Caco-2 (cell line): ENCODE results near the gene ADD2. TPM values are rescaled to one million over a fixed set of nuclear protein-coding genes. Genes with fewer than 3 reads are reported as not detected.

ENCODE experiments used
- BruUV-seq: library from RNA; stranded (reverse); fragments of 400-500 nt; replicated peaks from 2 replicates; lab custom pipeline; 2021; lab: Mats Ljungman, UMichigan
- CTCF ChIA-PET: fragments of 300-600 bp; sonication (Branson Sonifier 250); formaldehyde crosslinking; loops from one replicate; lab custom pipeline; 2022; ENCODE audit warnings: antibody characterized with exemption; lab: Charles Lee
- POLR2A ChIA-PET: fragments of 300-600 bp; sonication (Branson Sonifier 250); formaldehyde crosslinking; loops from one replicate; lab custom pipeline; 2022; ENCODE audit warnings: antibody characterized with exemption; lab: Charles Lee
- DNase-seq, 2 experiments: peaks; one replicate each; pipeline versions ENCODE4 v3.0.0 to v3.0.0-alpha.2; 2020 to 2022
- H3K27me3 ChIP-seq: replicated peaks from 2 replicates; pipeline ENCODE4 v1.6.0; 2011; ENCODE audit warnings: low read length; ENCODE audit not compliant: control insufficient read depth, insufficient read depth
- H3K36me3 ChIP-seq: 2 replicates; pipeline ENCODE4 v1.5.1; 2011; ENCODE audit warnings: low read length; ENCODE audit not compliant: control insufficient read depth, insufficient read depth
- H3K4me1 ChIP-seq: fragments of 250-450 bp; sonication (Bioruptor Pico); 2 replicates; pipeline ENCODE4 v1.5.1; 2020; ENCODE audit warnings: mild to moderate bottlenecking
- H3K4me3 ChIP-seq: 2 replicates; pipeline ENCODE4 v1.5.1; 2011; ENCODE audit warnings: low read depth, mild to moderate bottlenecking, control low read depth, low read length
- H3K9me3 ChIP-seq: fragments of 250-450 bp; sonication (Bioruptor Pico); 2 replicates; pipeline ENCODE4 v1.5.1; 2020; ENCODE audit warnings: mild to moderate bottlenecking, moderate library complexity
- H3K27ac Mint-ChIP-seq: one replicate; pipeline ENCODE4 v1.8.0; 2022; ENCODE audit warnings: mixed read lengths; ENCODE audit not compliant: unreplicated experiment
- H3K27me3 Mint-ChIP-seq: one replicate; pipeline ENCODE4 v1.8.0; 2022; ENCODE audit warnings: mixed read lengths; ENCODE audit not compliant: insufficient read depth, unreplicated experiment
- H3K36me3 Mint-ChIP-seq: one replicate; pipeline ENCODE4 v1.8.0; 2022; ENCODE audit warnings: mild to moderate bottlenecking, mixed read lengths; ENCODE audit not compliant: insufficient read depth, unreplicated experiment
- H3K4me1 Mint-ChIP-seq: one replicate; pipeline ENCODE4 v1.8.0; 2022; ENCODE audit warnings: low read depth, mixed read lengths; ENCODE audit not compliant: unreplicated experiment
- H3K4me3 Mint-ChIP-seq: one replicate; pipeline ENCODE4 v1.8.0; 2022; ENCODE audit warnings: mild to moderate bottlenecking, moderate library complexity, mixed read lengths; ENCODE audit not compliant: unreplicated experiment
- H3K9me3 Mint-ChIP-seq: one replicate; pipeline ENCODE4 v1.8.0; 2022; ENCODE audit warnings: mixed read lengths; ENCODE audit not compliant: unreplicated experiment
- intact Hi-C: fragments of 100-400 bp; cut with micrococcal nuclease; formaldehyde crosslinking; loops from one replicate; pipeline ENCODE4 v1.10.0; 2022; ENCODE audit not compliant: unreplicated experiment
- total RNA-seq: library from RNA; stranded (reverse); gene quantifications from 2 replicates; pipeline ENCODE4 v1.2.3, GENCODE V29; 2022
- TF ChIP-seq, protein P1 (sequence below), 2 experiments: fragments of 200-600 bp in 1 of 2; IDR thresholded peaks; 1 replicate in 1 of 2; 2 replicates in 1 of 2; pipeline versions ENCODE4 v1.5.1 to v1.8.0; 2011 to 2022; ENCODE audit warnings: antibody characterized with exemption in 1 of 2, control low read depth in 1 of 2, inconsistent platforms in 1 of 2, low read depth in 1 of 2, low read length in 1 of 2, mild to moderate bottlenecking in 1 of 2, moderate library complexity in 1 of 2; ENCODE audit not compliant: insufficient read depth in 1 of 2, severe bottlenecking in 1 of 2, unreplicated experiment in 1 of 2

The ADD2 gene
- total RNA-seq, 1 experiment from 2014 or later: not detected

DNA sequence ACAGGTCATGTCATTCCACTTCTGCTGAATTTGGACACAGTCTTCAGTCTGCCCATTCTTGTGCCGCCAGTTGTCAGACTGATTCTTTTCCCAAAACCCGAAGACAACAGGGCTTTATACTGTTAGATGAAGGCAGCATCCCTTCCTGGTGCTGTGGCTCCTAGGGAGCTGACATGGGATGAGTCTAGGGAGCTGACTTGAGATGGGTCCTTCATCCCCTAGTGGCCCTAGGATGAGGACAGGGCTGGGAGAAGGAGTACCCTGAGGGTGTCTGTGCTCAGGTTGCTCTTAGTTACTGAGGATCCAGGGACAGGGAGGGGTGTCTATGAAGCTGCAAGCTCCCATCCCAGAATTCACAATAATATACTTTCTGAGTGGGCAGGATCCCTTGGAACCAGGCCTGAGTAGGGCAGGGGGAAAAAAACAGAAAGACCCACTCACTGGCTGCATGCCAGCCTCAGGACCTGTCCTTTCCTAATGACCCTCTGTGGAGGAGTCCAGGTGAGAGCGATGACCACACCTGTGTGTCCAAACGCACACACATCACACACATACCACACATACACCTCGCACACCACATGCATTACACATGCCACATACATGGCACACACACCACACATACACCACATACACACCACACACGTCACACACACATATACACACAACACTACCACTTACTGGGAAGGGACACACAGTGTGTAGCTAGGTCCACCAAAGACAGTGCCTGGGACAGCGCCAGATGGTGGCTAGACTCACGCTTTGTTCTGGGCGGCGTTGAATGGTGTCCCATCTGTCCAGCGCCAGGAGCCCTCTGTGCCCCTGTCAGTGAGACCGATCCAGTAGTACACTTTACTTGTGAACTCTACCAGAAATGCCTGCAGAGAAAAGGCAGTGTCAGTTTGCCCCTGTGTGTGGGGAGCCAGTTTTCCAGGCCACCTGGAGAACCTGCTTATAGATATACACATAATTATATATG lies 41.3 kb upstream of the ADD2 start:
- POLR2A ChIA-PET: interaction anchor here (0.5 kb wide), 1 partner anchor 305 kb away, joined by 3 read pairs; no protein-coding TSS in a partner anchor
- CTCF ChIA-PET: no interaction called here
- Histone ChIP-seq H3K27me3 (no peaks in the 10 kb centered on the region; the same call in 1 of the 2 replicates), H3K36me3 (no peaks in the 10 kb centered on the region), H3K9me3 (no peaks in the 10 kb centered on the region), H3K4me1 (no peaks in the 10 kb centered on the region), H3K4me3 (no peak overlapping the region)
- TF ChIP-seq, protein P1, sequence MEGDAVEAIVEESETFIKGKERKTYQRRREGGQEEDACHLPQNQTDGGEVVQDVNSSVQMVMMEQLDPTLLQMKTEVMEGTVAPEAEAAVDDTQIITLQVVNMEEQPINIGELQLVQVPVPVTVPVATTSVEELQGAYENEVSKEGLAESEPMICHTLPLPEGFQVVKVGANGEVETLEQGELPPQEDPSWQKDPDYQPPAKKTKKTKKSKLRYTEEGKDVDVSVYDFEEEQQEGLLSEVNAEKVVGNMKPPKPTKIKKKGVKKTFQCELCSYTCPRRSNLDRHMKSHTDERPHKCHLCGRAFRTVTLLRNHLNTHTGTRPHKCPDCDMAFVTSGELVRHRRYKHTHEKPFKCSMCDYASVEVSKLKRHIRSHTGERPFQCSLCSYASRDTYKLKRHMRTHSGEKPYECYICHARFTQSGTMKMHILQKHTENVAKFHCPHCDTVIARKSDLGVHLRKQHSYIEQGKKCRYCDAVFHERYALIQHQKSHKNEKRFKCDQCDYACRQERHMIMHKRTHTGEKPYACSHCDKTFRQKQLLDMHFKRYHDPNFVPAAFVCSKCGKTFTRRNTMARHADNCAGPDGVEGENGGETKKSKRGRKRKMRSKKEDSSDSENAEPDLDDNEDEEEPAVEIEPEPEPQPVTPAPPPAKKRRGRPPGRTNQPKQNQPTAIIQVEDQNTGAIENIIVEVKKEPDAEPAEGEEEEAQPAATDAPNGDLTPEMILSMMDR (IDR thresholded peaks at IDR 0.05; ENCODE audit: insufficient read depth in 1 of 2, low read depth in 1 of 2, low read length in 1 of 2, severe bottlenecking in 1 of 2, unreplicated experiment in 1 of 2): no peak
- intact Hi-C loops: no loop called here
- H3K4me3 Mint-ChIP-seq: no peak overlapping the region
- BruUV-seq: no TSS peak
- H3K4me1 Mint-ChIP-seq: no peaks in the 10 kb centered on the region
- H3K9me3 Mint-ChIP-seq: no peaks in the 10 kb centered on the region
- peaks cover 20% of the 10 kb centered on the region for H3K27me3 Mint-ChIP-seq
- DNase-seq: no peak
- H3K36me3 Mint-ChIP-seq: no peaks in the 10 kb centered on the region
- H3K27ac Mint-ChIP-seq: no peak overlapping the region

DNA sequence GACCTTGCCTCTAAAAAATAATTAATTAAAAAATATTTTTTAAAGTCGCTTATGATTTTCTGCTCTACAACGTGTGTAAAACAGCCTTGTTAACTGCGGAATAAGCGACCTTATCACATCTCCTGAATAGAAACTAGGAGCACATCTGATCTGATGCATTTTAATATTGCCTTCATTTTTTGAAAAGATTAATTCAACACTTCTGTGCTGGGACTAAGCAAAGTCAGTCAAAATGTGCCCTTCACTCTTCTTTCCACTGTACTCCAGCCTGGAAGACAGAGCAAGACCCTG lies 39.8 kb upstream of the ADD2 start:
- no peak overlapping the region for H3K27ac Mint-ChIP-seq
- ChIA-PET POLR2A (no interaction called here), CTCF (no interaction called here)
- no peak overlapping the region for H3K4me3 ChIP-seq
- intact Hi-C loops: no loop called here
- BruUV-seq: no TSS peak
- no peaks in the 10 kb centered on the region for H3K36me3 ChIP-seq
- no peaks in the 10 kb centered on the region for H3K4me1 Mint-ChIP-seq
- H3K9me3 Mint-ChIP-seq: no peaks in the 10 kb centered on the region
- TF ChIP-seq, protein P1 (IDR thresholded peaks at IDR 0.05; ENCODE audit: insufficient read depth in 1 of 2, low read depth in 1 of 2, low read length in 1 of 2, severe bottlenecking in 1 of 2, unreplicated experiment in 1 of 2): no peak
- no peaks in the 10 kb centered on the region for H3K4me1 ChIP-seq
- H3K27me3 ChIP-seq: no peaks in the 10 kb centered on the region
- H3K27me3 Mint-ChIP-seq: peaks cover 10% of the 10 kb centered on the region
- no peak overlapping the region for H3K4me3 Mint-ChIP-seq
- H3K36me3 Mint-ChIP-seq: no peaks in the 10 kb centered on the region
- H3K9me3 ChIP-seq: no peaks in the 10 kb centered on the region
- no peak for DNase-seq

DNA sequence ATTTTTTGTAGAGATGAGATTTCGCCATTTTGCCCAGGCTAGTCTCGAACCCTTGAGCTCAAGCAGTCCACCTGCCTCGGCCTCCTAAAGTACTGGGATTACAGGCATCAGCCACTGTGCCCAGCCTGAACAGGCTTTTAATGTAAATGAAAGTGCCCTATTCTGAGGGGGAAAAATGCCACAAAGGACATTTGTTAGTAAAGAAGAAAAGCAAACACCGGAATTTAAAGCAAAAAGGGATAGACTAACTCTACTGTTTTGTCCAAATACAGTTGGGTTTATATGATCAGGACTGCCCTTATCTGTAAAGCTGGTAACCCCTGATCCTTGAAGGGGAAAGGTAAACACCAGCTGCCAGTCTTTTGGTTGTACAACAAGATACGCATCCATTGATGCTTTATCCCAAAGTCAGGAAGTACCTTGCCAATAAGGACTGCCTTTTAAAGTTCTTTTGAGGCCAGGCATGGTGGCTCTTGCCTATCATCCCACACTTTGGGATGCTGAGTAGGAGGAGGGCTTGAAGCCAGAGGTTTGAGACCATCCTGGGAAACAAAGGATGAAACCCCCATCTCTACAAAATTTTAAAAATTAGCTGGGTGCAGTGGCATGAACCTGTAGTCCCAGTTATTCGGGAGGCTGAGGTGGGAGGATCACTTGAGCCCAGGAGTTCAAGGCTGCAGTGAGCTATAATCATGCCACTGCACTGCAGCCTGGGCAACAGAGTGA lies 39.3 kb upstream of the ADD2 start:
- H3K4me3 ChIP-seq: no peak overlapping the region
- BruUV-seq: no TSS peak
- TF ChIP-seq, protein P1 (IDR thresholded peaks at IDR 0.05; ENCODE audit: insufficient read depth in 1 of 2, low read depth in 1 of 2, low read length in 1 of 2, severe bottlenecking in 1 of 2, unreplicated experiment in 1 of 2): no peak
- H3K27ac Mint-ChIP-seq: no peak overlapping the region
- no peaks in the 10 kb centered on the region for H3K9me3 Mint-ChIP-seq
- H3K9me3 ChIP-seq: no peaks in the 10 kb centered on the region
- ChIA-PET CTCF (no interaction called here), POLR2A (no interaction called here)
- H3K4me1 Mint-ChIP-seq: no peaks in the 10 kb centered on the region
- no peaks in the 10 kb centered on the region for H3K27me3 ChIP-seq
- H3K4me1 ChIP-seq: no peaks in the 10 kb centered on the region
- intact Hi-C loops: no loop called here
- no peaks in the 10 kb centered on the region for H3K36me3 ChIP-seq
- no peak overlapping the region for H3K4me3 Mint-ChIP-seq
- DNase-seq: no peak
- H3K27me3 Mint-ChIP-seq: peaks cover 8% of the 10 kb centered on the region
- H3K36me3 Mint-ChIP-seq: no peaks in the 10 kb centered on the region
